Right kidney (tissue), 1 donor: ENCODE measurements around the gene DISC1.

ENCODE experiments used
- DNase-seq: peaks from one replicate; pipeline ENCODE4 v3.0.0-alpha.2; 2016

Gene DISC1

GRCh38 chr1:232012773-232013386, 386.3 kb downstream of the DISC1 start:
- no peak for DNase-seq

GRCh38 chr1:232014941-232015340, 388.4 kb downstream of the DISC1 start:
- no peak for DNase-seq

DNA sequence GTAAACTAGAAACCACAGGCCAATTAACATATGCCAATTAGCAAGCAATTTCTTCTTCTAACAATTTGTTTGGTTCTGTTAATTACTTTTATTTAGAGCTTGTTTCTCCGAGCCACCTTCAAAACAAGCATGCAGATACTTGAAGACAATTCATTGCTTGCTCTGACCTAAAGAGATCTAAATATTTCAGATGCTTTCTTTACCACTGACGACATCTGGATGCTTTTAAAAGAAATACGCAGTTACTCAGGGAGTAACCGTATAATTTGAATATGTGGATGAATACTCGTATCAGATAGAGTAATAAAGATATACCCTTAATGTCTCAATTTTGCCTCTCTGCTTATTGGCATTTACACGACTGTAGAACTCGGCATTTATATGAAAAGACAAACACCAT, 390.0 kb downstream of the DISC1 start:
- DNase-seq = peak; percentile 9

GRCh38 chr1:232017057-232017456, 390.5 kb downstream of the DISC1 start:
- no peak for DNase-seq

DNA sequence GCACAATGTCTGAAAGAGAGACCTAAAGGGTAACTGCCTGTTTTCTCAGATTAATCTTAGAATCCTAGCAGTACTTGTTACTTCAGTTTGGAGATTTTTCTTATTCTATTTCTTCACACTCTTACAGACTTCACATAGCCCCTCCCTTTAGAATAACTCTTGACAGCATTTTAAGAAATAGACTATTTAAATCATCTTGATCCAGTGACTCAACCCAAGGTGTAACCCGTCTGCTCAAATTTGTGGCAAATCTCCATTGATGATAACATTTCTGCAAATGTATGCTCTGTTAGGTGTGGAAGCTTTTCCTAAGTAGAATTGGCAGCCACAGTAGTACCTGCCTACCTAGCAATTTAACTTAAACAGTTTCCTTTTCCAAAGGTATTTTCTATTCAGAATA, 391.2 kb downstream of the DISC1 start:
- no peak for DNase-seq

- DNase-seq = no peak
Observed at GRCh38 chr1:232018231-232019025, 391.8 kb downstream of the DISC1 start.

DNA sequence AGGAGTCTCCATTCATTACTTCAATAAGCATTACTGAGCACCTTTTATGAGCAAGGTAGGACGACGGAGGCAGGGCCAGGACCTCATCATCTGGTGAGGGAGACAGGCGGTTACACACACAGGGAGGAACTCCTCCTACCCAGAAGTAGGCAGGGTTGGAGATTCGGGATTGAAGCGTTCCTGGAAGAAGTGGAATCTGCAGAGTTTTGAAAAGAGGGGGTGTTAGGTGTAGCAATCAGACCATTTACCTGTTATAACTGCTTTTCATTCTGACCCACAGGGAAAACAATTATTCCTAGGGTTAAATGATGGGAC, 392.4 kb downstream of the DISC1 start:
- DNase-seq = no peak

GRCh38 chr1:232020352-232020751, 393.8 kb downstream of the DISC1 start:
- DNase-seq = no peak

GRCh38 chr1:232029315-232029714, 402.7 kb downstream of the DISC1 start:
- no peak for DNase-seq

GRCh38 chr1:232031156-232031555, 404.6 kb downstream of the DISC1 start:
- no peak for DNase-seq

DNA sequence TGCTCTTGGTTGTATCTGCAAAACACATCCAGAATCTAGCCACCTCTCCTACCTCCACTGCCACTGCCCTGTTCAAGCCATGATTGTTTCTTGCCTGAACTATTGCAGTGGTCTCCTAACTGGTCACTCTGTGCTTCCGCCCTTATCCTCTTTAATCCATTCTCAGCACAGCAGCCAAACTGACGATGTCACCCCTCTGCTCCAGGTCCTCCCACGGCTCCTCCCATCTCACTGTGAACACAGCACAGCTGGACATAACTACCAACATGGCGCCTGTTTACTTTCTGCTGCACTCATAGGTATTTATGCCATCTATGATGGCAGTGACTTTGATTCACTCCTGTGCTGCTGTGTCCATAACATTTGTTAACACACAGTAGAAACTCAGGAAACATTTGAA, 406.7 kb downstream of the DISC1 start:
- DNase-seq = no peak

GRCh38 chr1:232034556-232034955, 408.0 kb downstream of the DISC1 start:
- DNase-seq = no peak

GRCh38 chr1:232036181-232036933, 409.8 kb downstream of the DISC1 start:
- DNase-seq = no peak

GRCh38 chr1:232037774-232038388, 411.3 kb downstream of the DISC1 start:
- DNase-seq = no peak

- DNase-seq = no peak
Observed at GRCh38 chr1:232038706-232039677, 412.4 kb downstream of the DISC1 start.

DNA sequence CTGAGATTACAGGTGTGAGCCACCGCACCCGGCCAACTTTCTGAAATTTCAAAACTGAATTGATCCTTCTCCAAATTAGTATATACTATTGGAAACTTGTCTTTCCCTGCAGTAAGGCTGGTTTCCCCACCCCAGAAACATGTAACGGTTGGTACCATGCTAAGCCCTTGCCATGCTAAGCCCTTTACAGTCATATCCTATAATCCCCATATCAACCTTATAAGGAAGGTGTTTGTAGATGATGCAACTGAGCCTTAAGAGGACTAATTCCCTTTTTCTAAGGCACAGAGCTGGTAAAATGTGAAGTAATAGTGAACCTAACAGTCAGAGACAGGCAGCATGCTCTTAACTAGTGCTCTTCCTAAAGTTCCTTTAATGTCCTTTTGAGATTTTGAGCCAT, 413.7 kb downstream of the DISC1 start:
- DNase-seq = no peak

GRCh38 chr1:232044728-232045127, 418.1 kb downstream of the DISC1 start:
- no peak for DNase-seq

DNA sequence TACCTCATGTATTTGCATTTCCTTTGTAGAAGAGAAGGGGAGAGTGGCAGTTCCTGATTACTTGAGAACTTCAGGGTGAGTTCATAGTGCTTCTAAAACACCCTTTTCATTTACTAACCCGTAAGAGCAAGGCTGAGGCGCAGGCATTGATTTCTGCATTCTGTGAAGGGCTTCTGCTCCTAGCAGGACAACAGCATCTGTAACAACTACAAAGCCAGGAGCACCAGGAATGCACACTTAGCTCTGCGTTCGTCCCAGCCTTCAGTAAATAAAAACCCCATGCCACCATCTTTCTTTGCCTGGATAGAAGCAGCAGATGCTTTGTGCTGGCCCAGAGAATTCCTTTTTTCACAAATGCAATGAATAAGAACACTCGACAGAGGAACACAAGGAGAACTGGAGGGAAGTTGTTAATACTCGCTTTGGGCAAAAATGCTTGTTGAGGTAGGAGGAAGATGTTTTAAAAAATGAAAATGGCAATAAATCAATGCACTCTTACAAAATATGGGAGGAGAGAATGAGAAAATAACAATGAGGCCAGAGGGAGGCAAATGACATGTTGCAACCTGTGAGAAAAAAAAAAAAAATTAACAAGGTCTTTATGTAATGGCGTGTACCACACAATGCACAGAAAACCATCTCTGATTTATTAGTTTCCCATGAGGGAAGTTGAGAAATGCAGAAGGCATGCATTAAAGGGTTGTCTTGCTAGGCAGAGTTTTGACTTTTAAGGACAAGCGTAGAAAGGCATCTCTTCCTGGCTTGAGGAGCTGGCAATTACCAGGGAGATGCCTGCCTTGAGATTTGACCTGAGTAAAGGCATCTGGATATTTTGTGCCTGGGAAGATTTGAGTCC, 418.8 kb downstream of the DISC1 start:
- DNase-seq = no peak

- DNase-seq = no peak
Observed at GRCh38 chr1:232046451-232047306, 420.1 kb downstream of the DISC1 start.

DNA sequence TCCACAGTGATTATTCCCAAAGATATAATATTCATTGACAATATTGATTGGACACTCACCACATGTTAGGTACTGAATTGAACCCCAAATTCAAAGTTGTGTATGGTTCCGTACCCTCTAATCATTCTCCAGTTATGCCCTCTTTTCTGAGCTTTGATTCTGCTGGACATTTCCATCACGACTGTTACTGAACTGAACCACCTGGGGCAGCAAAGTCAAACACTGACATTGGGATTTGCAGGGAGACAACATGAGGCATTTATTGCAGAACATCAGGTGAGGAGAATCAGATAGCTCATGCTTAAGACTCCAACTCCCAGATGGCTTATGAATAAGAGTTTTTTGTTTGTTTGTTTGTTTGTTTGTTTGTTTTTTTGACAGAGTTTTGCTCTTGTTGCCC, 420.9 kb downstream of the DISC1 start:
- no peak for DNase-seq
